Cortex of kidney (tissue), 1 donor: ENCODE data around the gene MAP4K2.

Experiments used
- DNase-seq: peaks from one replicate; lab custom pipeline; 2025; lab: John Stamatoyannopoulos, UW

Gene MAP4K2

DNA sequence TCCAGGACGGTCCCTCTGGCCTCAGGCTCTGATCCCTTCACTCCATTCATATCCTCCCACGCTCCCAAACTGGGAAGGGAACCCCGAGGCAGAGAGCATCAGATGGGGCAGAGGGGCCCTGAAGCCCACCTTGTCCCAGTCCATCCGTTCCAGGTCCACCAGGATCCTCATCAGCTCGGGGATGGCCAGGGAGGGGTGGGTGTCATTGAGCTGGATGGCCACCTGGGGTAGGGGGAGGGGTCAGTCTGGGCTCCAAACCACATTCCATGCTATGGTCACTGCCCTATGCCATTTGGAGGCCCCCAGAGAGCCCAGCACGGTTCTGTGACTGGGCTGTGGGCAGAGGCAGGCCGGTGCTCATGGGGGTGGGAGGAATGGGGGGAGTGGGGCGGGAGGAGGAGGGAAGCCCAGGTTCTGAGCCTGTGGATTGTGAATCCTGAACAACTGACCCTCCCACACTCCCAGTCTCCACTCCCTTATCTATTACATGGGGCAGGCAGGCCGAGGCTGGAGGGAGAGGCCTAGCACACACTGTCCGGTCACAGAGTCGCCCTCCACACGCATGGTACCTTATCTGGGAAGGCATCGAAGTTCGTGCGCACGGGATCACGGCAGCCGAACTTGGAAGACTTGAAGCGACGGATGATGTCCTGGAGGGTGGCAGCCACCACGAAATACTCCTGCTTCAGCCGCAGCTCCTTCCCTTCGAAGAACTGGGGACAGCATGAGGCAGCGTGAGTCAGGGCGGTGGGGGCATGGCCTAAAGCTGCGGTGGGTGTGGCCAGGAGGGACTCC, 48.7 kb downstream of the MAP4K2 start:
- DNase-seq, result no peak

- DNase-seq, result no peak
Measured at GRCh38 chr11:64753380-64754123, 49.5 kb downstream of the MAP4K2 start.

GRCh38 chr11:64753019-64753379, 50.0 kb downstream of the MAP4K2 start:
- no peak for DNase-seq

DNA sequence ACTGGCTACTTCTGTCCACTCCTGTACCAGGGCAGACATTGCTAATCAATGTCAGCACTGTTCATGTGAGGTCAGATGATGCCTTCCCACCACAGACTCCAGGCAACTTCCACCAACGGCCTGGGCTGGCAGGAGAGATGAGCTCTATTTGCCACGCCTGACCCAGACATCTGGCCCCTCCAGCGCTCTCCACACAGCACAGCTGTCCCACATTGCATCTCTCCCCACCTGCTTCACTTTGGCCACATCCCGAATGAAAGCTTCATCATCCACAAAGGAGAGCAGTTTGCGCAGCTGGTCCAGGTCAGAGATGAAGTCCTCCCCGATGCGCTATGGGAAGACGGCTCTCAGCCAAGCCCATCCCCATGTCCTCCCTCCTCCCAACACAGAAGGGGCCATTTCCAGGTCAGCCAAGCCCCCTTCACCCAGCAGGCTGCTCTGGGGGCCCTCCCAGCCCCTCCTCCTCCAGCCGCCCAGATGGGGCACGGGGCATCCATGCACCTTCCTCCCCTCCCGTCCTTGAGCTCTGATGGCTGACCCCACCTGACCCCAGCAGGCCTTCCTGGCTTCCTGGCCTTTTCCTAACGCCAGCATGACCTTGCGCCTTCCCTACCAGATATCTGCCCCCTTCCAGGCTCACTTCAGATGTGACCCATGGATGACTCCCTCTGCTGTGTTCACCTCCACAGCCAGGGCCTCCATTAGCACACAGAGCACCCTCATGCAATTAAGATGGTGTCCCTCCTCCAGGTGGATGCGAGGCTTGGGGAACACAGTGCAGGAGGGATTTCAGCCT, 50.6 kb downstream of the MAP4K2 start:
- no peak for DNase-seq

DNA sequence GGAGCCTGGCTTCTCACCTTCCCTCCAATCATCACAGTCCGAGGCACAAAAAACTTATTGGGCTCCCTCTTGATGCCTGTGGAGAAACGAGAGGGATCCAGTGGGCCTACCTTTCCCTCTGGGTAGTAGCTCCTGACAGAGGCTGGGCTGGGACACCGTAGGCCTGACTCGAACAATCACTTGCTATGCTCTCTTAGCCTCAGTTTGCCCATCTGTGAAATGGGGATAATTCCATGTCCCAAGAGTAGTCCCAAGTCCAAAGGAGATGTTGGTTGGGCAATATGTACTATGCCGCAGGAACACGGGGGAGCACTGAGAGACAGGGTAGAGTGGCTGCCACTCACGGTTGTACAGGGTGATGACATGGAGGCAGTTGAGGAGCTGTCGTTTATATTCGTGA, 51.4 kb downstream of the MAP4K2 start:
- no peak for DNase-seq

- no peak for DNase-seq
Measured at GRCh38 chr11:64751136-64751535, 51.9 kb downstream of the MAP4K2 start.

DNA sequence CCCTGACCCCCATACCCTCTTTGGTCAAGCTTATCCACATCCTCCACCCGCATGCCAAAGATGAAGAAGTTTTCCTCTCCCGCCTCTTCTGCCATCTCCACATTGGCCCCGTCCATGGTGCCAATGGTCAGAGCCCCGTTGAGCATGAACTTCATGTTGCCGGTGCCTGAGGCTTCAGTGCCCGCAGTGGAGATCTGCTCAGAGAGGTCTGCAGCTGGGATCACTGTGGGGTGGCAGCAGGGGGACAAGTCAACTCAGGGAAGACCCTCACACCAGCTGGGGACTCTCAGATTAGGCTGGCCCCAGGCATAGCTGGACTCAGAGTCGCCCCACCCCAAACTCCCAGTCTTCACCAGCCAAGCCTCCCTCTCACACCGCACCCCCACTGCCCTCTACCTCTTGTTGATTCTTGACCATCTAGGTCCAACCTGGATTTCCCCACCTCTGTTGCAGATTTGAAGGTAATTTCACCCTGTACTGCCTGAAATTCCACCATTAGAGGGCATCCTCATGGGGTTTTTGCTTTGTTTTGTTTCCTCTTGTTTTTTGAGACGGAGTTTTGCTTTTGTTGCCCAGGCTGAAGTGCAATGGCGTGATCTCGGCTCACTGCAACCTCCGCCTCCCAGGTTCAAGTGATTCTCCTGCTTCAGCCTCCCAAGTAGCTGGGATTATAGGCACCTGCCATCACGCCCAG, 52.5 kb downstream of the MAP4K2 start:
- no peak for DNase-seq

- DNase-seq, result no peak
Measured at GRCh38 chr11:64747961-64748665, 54.9 kb downstream of the MAP4K2 start.

DNA sequence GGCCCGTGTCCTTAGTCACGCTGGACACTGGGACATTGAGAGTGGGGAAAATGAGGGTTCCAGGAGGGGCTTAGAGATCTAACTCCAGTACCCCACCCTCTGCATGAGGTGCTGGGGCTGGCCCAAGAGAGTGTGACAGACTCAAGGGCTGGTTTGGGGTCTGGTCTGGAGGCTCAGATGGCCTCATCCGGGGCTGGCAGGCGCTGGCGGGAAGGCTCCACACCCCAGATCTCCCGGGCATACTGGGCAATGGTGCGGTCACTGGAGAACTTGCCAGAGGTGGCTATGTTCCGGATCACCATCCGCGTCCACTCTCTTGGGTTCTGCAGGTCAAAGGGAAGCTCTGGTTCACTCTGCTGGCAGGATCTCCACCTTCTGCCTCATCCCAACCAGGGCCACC, 56.5 kb downstream of the MAP4K2 start:
- DNase-seq, result no peak

DNA sequence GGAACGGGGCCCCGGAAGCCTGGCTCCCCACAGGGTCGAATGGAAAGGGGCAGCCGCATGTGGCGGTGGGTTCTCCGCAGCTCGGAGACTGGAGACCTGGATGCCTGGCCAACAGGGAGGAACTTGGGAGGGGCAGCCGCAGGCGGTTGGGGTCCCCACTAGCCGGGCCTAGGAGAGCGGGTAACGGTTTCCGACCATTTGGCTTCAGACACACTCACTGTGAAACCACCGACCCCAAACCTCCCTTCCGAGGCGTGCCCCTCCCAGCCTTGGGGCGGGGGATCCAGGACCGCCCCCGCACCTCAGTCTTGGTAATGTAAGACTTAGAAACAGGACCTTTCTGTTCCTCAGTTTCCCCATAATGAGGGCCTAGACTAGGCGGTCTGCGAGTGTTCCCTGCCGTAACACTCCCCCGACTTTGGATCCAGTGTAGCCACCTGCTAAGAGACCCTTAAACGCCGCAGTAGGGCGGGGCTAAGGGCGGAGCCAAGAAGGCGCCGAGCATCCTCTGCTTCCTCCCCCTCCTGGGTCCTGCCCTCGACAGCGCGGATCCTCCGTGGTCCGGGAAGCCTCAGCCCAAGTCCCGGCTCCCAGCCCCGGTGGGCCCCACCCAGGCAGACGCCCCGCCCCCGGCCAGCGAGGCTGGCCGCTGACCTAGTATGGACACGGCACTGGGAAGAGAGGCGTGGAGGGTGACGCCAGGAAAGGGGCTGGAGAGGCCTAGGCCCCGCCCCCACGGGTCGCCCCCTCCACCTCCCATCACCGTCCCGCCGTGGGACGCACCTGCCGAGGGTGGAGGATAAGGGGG, 57.3 kb downstream of the MAP4K2 start:
- DNase-seq, result no peak

DNA sequence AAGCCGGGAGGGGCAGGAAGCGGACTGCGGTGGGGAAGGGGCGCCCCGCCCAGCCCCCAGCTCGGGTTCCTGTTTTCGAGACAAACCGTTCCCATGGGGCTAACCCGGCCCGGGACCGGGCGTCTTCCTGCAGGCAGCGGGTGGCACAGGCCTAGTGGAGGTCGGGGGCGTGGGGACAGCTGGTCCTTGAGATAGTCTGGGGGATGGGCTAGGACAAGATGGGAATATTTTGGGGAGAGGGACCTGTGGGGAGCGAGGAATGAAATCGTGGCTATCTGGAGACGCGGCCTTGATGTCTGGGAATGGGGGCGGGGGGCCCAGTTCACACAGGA, 57.9 kb downstream of the MAP4K2 start:
- no peak for DNase-seq

DNA sequence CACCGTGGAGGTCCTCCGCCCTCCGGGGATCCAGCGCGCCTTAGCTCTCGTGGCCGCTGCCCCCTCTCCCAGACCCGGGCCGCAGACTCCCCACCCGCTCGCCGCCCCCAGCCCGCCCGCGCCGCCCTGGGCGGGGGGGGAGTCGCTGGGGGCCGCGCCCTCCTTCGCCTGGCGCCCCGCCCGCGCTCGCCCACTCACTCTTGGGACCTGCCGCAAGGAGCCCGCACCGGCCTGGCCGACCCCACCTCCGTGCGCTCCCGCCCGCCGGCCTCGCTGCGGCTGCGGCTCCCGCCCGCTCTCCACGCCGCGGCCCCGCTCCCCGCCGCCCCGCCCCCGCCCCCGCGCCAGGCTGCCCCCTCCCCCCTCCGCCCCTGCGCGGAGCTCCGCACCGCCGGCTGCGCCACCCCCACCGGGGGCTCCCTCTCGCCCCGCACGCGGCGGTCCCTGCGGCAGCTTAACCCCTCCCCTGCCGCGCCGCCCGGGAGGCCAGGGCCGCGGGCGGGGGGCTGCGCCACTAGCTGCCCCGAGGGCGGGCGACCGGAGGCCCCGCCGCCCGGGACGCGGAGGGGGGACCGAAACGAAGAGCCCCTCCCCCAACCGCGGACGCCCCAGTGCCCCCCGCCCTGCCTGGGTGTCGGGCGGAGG, 58.3 kb downstream of the MAP4K2 start:
- no peak for DNase-seq

DNA sequence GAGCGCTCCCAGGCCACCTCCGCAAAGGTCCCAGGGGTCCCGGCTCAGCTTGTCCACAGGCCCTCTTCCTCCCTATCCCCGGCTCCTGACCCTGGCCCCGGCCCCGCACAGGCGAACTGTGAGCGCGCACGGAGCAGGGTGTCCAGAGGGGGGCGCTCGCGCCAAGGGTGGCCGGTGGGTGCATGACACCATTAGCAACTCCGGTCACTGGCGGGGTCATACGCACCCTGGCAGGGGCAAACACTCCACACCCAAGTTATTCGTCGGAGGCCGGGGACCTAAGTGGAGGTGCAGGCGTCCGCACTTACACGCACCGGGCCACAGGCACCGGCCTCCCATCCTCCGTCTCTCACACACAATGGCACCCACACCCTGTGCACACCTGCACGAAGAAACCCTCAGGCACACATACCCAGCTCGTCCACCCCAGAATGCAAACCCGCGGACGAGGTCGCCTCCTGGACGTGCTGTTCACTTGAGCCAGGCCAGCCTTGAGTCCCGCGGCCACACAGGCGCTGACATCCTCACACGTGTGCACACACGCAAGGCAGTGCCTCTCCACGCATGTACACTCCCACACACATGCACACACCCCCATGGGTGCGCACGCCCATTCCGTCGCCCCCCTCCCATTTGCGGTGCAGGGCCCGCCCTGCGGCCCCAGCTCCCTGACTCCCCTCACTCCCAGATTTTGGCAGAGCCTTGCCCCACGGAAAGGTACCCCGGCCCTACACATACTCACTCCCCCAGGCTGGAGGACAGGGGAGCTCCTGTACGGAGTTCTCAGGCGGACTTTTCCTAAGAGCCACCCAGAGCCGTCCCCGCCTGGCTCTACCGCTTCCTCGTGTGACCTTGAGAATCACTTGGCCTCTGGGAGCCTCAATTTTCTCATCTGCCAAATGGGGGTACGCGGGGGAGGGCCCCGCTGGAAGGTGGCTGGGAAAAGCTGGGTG, 59.1 kb downstream of the MAP4K2 start, which contains the start of gene RASGRP2:
Gene RASGRP2 (minus strand): TSS at position 552 of the 953 bp plus-strand sequence. CDS start 1,276 bp downstream, outside the sequence.
- DNase-seq, result no peak

DNA sequence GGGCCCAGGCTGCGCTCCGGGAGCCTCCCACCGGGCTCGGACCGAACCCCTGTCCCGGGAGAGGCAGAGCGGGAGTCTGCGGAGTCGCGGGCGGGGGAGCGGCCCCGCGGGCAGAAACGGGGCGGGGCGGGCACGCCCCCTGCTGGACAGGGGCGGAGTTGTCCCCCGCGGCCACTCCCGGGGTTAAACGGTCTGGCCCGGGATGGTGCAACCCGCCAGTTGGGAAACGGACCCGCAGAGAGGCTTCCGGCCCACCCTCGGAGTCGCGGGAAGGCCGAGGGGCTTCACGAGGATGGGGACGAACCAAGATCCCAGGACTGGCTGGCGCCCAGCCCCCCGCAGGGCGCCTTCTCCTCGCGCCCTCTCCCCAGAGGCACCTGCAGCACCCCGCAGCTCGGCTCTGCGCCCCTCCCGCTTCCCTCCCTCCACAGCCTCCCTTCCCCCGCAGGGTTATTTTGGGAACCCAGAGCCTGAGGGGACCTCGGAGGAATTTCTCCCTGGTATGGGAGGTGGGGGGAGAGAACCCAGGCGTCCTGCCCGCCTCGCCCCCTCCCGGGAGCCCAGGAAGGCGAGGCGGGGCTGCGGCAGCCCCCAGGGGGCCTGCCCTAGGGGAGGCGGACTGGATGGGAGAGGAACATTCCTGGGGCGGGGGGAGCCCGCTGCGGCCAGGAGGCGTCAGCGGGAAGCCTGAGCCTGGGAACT, 60.0 kb downstream of the MAP4K2 start:
- DNase-seq, result no peak

- DNase-seq, result no peak
Measured at GRCh38 chr11:64742087-64742888, 60.7 kb downstream of the MAP4K2 start.

- no peak for DNase-seq
Measured at GRCh38 chr11:64741375-64742086, 61.5 kb downstream of the MAP4K2 start.

DNA sequence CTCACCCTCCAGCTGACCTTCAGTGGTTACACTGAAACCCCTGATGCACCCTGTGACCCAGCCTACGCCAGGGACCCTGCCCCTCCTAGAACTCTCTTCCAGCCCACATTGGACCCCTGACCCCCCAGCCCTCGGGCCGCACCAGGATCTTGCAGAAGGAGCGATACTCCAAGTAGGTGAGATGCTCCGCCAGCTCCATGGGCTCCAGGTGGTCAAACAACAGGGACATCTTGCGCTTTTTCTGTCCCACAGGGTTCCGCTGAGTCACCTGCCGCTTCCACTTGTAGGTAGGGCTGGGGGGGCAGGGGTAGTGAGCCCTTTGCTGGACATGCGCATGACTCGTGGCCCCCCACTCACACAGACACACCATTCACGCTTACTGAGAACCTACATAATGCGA, 63.1 kb downstream of the MAP4K2 start:
- no peak for DNase-seq
